ENCODE measurements around the gene HS3ST3A1. TPM values are rescaled to one million over a fixed set of nuclear protein-coding genes. Genes with fewer than 3 reads are reported as not detected.

HS3ST3A1 gene
- total RNA-seq, 1 donor from 2014 or later = not detected

DNA sequence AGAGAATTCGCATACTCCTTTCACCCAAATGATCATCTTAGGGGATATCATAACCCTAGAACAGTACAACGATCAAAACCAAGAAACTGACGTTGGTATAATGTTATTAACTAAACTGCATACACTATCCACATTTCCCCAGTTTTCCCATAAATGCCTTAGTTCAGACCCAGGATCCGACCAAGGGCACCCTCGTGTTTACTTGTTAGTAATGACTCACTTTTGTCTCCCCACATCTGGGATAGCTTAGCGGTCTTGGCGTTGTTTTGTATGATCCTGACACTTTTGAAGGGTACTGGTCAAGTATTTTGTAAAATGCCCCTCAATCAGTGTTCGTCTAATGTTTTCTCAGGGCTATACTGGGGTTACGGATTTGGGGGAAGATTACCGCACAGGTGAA is 8.0 kb downstream of the HS3ST3A1 start:
- Mint-ChIP-seq H3K4me1 (peaks cover 2% of the 10 kb centered on the region), H3K9me3 (no peaks in the 10 kb centered on the region), H3K27me3 (peaks cover 27% of the 10 kb centered on the region), H3K27ac (no peak overlapping the region), H3K4me3 (no peak overlapping the region), H3K36me3 (ENCODE audit: low read depth) (no peaks in the 10 kb centered on the region)
- ATAC-seq (ENCODE audit: low read depth) (no peak), DNase-seq (no peak)
- intact Hi-C loops (cut with micrococcal nuclease) = loop anchor here (2.0 to 10.0 kb wide), 6 partner anchors 256 to 1564 kb away; no protein-coding TSS in a partner anchor
- TF ChIP-seq, protein P1, sequence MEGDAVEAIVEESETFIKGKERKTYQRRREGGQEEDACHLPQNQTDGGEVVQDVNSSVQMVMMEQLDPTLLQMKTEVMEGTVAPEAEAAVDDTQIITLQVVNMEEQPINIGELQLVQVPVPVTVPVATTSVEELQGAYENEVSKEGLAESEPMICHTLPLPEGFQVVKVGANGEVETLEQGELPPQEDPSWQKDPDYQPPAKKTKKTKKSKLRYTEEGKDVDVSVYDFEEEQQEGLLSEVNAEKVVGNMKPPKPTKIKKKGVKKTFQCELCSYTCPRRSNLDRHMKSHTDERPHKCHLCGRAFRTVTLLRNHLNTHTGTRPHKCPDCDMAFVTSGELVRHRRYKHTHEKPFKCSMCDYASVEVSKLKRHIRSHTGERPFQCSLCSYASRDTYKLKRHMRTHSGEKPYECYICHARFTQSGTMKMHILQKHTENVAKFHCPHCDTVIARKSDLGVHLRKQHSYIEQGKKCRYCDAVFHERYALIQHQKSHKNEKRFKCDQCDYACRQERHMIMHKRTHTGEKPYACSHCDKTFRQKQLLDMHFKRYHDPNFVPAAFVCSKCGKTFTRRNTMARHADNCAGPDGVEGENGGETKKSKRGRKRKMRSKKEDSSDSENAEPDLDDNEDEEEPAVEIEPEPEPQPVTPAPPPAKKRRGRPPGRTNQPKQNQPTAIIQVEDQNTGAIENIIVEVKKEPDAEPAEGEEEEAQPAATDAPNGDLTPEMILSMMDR (IDR thresholded peaks at IDR 0.05) = no peak
- CTCF ChIA-PET = interaction anchor here (0.7 to 6.7 kb wide), 3 partner anchors 708 to 1333 kb away, joined by 3 to 72 read pairs (median 11); partner anchors contain the start of gene HS3ST3B1
- POLR2A ChIA-PET = no interaction called here

DNA sequence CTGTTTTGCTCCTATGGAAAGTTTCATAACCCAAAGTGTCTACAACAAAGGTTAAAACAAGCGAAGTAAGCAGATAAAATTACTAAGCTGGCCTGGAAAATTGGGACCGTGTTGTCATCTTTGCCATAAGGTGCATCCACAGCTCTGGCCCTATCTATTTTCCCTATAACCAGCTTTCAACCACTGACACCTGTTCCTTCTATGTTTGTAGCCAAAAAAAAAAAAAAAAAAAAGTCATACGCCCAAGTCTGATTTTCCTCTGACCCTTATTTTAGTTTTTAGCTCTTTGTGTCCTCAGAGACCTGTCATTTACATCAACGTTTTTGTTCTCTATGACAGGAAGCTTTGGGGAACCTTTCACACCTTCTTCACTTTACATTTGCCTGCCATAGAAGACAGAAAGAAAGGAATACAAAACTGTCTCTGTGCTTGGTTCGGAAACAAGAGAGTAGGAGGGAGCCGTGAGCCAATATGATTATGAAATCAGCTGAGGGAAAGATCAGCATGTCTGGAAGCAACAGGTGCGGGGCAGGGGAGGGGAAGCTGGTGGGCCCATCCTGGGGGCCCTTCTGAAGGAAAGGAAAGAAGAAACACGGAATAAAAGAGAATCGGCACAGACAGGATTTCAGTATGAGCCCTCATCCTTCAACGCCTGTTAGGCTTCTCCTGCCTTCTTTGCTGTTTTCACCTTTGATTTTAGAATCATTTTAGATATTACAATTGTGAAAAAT is 8.5 kb downstream of the HS3ST3A1 start:
- peaks cover 25% of the 10 kb centered on the region for H3K27me3 Mint-ChIP-seq
- intact Hi-C loops (cut with micrococcal nuclease) = loop anchor here (5.0 to 10.0 kb wide), 4 partner anchors 256 to 1564 kb away; no protein-coding TSS in a partner anchor
- H3K4me3 Mint-ChIP-seq = no peak overlapping the region
- H3K36me3 Mint-ChIP-seq (ENCODE audit: low read depth) = no peaks in the 10 kb centered on the region
- H3K4me1 Mint-ChIP-seq = peaks cover 2% of the 10 kb centered on the region
- no peaks in the 10 kb centered on the region for H3K9me3 Mint-ChIP-seq
- no peak for DNase-seq
- ATAC-seq (ENCODE audit: low read depth) = no peak
- POLR2A ChIA-PET = no interaction called here
- H3K27ac Mint-ChIP-seq = no peak overlapping the region
- CTCF ChIA-PET = interaction anchor here (0.7 to 6.7 kb wide), 3 partner anchors 708 to 1334 kb away, joined by 3 to 72 read pairs (median 11); partner anchors contain the start of gene HS3ST3B1
- TF ChIP-seq, protein P1 (IDR thresholded peaks at IDR 0.05) = no peak

DNA sequence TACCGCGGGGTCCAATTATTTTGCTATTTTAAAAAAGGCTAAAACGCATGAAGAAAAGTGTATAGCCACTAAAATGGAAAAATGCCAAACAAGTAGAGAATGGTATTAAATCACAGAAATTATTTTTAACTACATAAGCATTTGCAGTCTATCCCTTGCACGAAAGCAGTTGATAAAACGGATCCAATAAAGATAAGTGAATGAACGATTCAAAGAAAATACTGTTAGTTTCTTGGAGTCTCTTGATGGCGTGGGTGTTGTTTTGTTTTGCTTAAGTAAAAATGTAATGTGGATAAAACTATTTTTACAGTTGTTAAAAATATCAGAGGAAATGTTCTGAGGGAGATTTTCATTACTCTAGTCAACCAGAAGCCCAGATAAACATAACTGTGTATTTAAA is 9.3 kb downstream of the HS3ST3A1 start:
- DNase-seq (no peak), ATAC-seq (ENCODE audit: low read depth) (no peak)
- ChIA-PET CTCF (interaction anchor here (2.3 kb wide), 1 partner anchor 709 kb away, joined by 11 read pairs; the partner anchor contains the start of gene HS3ST3B1), POLR2A (no interaction called here)
- Mint-ChIP-seq H3K4me3 (no peak overlapping the region), H3K4me1 (peaks cover 2% of the 10 kb centered on the region), H3K36me3 (ENCODE audit: low read depth) (no peaks in the 10 kb centered on the region), H3K27me3 (peaks cover 23% of the 10 kb centered on the region), H3K27ac (no peak overlapping the region), H3K9me3 (no peaks in the 10 kb centered on the region)
- intact Hi-C loops (cut with micrococcal nuclease) = loop anchor here (5.0 to 10.0 kb wide), 4 partner anchors 255 to 1565 kb away; no protein-coding TSS in a partner anchor
- TF ChIP-seq, protein P1 (IDR thresholded peaks at IDR 0.05) = no peak

DNA sequence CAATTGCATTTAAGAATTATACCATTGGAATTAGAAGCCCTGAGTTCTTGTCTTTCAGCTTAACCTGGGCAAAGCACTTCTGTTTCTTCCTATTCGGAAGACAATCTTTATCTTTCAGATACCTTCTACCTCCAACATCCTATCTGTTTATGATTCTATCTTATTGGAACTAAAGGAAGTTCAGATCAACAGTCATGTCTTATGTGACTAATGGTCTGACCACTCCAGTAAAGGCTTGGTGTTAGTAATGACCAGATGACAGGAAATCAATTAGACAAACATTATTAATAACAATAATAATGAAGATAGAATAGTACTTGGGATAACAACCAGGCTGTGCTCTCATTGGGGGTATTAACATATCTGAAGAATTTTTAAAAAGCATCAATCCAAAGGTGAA is 11.3 kb downstream of the HS3ST3A1 start:
- ATAC-seq (ENCODE audit: low read depth) (no peak), DNase-seq (no peak)
- Mint-ChIP-seq H3K4me1 (peaks cover 2% of the 10 kb centered on the region), H3K27me3 (peaks cover 19% of the 10 kb centered on the region), H3K36me3 (ENCODE audit: low read depth) (no peaks in the 10 kb centered on the region), H3K9me3 (no peaks in the 10 kb centered on the region), H3K4me3 (no peak overlapping the region), H3K27ac (no peak overlapping the region)
- intact Hi-C loops (cut with micrococcal nuclease) = loop anchor here (5.0 to 10.0 kb wide), 4 partner anchors 253 to 1567 kb away; no protein-coding TSS in a partner anchor
- ChIA-PET POLR2A (no interaction called here), CTCF (interaction anchor here (0.8 kb wide), 1 partner anchor 1336 kb away, joined by 3 read pairs; no protein-coding TSS in a partner anchor)
- TF ChIP-seq, protein P1 (IDR thresholded peaks at IDR 0.05) = no peak

DNA sequence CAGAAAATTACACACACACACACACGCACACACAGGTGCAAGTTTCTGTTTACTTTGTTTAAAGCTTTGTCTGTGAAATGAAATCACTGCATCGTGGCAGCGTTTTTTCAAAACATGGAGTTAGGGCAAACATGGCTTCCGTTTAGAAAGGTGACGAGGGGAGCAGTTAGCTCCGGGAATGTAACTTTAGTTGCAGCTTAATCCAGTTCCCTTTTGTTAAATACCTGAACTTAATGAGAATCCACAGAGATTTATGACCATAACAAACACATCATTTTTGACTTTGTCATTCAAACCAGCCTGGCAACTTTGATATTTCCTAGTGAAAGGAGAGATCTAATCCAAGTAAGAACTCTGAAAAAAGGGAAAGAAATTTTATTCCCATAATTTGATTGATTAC is 12.1 kb downstream of the HS3ST3A1 start:
- Mint-ChIP-seq H3K27ac (no peak overlapping the region), H3K27me3 (peaks cover 17% of the 10 kb centered on the region), H3K9me3 (no peaks in the 10 kb centered on the region), H3K4me3 (no peak overlapping the region), H3K4me1 (no peaks in the 10 kb centered on the region), H3K36me3 (ENCODE audit: low read depth) (no peaks in the 10 kb centered on the region)
- DNase-seq (no peak), ATAC-seq (ENCODE audit: low read depth) (no peak)
- TF ChIP-seq, protein P1 (IDR thresholded peaks at IDR 0.05) = no peak
- ChIA-PET POLR2A (no interaction called here), CTCF (interaction anchor here (0.8 kb wide), 1 partner anchor 1337 kb away, joined by 3 read pairs; no protein-coding TSS in a partner anchor)
- intact Hi-C loops (cut with micrococcal nuclease) = loop anchor here (5.0 to 10.0 kb wide), 4 partner anchors 252 to 1568 kb away; no protein-coding TSS in a partner anchor

Data from activated B cell treated with CpG ODN at 0.5 μM for 24 hours (primary cell).